NCI-H1417 treated with DMSO at 0.1 percent for 48 hours (cell line): ENCODE results near the gene CISD2.
"Not testable (repeated sequence)": the region's sequence is repeated elsewhere in the genome, so short reads cannot be mapped to it uniquely, and the experiment has no call there.

Experiments used
- DNase-seq: peaks from one replicate; lab custom pipeline; 2025; lab: John Stamatoyannopoulos, UW

Gene CISD2, protein sequence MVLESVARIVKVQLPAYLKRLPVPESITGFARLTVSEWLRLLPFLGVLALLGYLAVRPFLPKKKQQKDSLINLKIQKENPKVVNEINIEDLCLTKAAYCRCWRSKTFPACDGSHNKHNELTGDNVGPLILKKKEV

DNA sequence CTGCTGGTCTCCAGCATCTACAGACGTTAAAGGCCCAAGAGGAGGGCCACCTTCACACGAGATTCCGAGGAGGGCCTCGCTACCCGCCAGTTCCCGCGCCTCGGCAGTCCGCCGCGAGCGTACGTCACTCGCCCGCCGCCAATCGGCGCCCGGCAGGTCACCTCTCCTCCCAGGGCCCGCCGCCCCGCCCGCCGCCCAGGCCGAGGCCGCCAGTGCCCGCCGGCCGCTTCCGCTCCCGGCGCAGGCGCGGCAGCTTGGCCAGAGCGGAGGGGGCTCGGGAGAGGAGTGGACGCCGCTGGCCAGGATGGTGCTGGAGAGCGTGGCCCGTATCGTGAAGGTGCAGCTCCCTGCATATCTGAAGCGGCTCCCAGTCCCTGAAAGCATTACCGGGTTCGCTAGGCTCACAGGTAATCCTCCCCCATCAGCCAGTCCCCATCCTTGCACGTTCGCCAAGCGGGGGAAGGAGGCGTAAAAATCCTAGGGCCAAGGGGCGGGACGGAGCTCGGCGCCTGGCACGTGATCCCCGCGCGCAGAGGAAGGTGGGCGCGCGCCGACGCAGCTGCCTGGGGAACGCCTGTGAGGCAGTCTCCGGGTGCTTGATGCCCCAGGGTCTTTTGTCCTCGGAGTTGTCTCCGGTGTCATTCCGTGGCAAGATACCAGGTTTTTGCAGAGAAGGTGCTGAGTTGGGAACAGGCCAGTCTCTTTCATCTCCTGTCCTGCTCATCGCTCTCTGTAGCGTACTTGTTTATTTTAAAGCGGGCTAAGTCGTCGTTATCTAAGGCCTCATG, at the start of gene CISD2:
TSS of gene CISD2 (plus strand) at position 212 of the 788 bp plus-strand sequence. CDS start at position 305, 93 bp downstream.
- peak; percentile 83 for DNase-seq

DNA sequence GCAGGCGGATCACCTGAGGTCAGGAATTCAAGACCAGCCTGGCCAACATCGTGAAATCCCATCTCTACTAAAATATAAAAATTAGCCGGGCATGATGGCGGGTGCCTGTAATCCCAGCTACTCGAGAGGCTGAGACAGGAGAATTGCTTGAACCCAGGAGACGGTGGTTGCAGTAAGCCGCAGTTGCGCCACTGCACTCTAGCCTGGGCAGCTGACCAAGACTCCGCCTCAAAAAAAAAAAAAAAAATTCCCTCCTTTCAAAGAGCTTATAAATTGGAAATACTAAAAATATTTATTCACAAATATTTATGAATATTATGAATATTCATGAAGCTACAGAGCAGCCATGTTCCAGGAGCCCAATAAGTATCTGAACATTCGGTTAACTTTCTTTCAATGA, 49.7 kb upstream of the CISD2 start:
- not testable (repeated sequence) for DNase-seq

DNA sequence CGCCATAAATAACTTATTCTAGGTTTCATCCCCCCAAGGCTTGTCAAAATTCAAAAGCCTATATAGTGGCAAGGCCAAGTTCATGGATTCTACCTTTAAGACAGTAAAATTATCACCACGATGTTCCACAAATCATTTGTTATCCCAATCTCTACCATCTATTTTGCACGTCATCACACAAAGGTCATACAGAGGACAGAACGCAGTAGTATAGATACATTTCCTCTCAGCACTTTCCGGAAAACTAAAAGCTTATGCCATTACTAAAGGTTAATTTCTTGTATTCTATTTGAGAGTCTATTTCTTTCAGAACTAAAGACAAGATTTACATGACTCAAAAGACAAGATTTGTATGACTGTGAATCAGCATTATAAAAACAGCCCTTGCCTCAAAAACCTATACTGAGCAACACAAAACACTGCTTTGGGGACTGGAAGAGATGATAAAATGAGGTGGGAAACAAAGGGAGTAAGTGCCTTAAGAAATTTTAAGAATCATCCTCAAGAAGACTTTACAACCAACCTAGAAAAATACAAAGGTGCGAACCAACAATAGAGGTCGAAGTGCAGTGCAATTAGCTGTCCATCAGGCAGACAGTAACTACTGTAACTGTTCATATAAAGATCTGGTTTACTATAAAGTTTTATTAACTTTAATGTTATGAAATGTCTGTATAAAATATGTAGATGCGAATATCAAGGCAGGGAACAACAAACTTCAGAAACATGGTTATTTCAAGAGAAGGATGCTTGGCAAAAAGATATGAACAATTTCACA, 49.0 kb upstream of the CISD2 start:
- no peak for DNase-seq

DNA sequence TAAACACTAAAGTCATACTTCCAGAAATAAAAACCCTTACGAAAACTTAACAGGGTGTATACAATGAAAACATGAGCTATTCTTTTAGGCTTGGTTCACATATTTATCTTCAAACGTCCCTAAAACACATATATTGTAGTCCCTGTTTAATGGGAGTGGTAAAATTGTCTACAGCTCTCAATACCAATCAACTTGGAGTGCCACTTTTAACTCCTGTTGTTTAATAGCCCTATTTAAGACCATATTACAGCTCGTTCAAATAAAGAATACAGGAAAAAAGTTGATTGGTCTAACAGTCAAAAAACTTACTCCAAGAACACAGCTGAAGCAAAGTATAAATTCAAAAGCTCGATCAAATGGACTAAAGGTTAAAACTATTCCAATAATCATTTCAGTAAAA, 45.3 kb upstream of the CISD2 start:
- DNase-seq, result no peak

DNA sequence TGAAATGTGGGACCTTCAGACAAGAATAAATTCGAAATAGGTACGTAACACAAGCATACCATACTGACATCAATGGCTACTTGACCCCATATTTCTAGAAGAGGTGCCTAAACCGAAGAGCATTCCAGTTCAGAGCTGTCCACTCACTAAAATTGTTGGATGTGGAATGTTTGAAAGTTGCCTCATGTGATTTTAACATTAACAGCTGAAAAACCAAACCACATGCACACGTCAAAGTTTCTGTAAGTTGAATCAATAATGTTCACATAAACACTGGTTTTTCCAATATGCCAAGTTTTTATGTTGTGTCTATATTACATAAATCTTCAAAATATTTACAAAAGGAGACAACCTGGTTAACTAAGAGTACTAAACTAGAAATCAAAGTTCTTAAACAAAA, 44.9 kb upstream of the CISD2 start:
- DNase-seq, result no peak

DNA sequence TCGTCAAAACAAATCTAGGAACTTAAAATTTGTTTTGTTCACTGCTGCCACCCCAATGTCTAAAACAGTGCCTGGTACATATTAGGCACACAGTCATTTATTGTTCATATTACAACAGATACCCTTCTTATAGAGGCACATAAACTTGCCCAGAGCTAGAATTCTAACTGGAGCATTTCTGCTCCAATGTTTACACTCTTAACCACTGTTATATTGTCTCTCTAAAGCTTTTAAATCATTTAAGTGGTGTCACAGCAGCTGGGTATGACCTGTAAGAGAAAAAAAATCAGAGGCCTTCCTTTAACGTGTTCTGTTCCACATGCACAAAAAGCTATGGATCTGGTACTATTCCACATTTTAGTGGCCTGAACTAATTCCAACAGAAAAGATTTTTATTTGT, 44.4 kb upstream of the CISD2 start:
- DNase-seq, result no peak

DNA sequence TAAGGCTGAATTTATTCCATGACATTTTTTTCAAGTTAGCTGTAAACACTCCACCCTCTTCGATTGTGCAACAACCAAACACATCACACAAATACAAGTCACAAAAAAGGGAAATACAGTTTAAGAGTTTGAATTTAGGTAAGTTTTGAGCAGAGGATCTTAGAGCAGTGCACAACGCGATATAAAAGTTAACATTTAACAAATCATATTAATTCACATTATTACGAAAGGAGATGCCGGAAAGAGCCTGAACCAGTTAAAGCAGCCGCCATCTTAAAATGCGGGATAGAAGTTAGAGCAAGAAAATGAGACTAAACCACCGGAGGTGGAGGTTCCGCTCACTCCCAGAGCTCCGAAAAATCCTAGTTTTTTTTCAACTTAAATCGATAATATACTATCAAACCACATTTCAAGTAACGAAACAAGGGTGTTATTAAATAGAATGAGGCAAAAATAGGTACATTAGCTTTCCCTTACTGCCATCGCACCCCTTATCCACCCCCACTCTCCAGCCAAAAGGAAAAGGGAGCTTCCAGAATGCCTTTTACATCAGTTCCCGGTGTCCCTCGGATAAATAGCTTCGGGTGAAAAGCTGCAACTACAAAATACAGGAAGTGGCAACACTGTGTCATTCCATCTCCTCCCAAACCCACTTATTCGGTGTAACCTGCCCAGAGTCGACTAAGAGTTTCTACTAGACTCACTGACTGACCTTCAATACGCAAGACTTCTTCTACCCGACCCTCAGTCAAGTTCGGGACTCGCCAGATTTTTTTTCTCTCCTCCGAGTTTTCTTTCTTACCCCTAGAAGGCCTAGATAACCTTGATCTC, 43.3 kb upstream of the CISD2 start:
- no peak for DNase-seq

DNA sequence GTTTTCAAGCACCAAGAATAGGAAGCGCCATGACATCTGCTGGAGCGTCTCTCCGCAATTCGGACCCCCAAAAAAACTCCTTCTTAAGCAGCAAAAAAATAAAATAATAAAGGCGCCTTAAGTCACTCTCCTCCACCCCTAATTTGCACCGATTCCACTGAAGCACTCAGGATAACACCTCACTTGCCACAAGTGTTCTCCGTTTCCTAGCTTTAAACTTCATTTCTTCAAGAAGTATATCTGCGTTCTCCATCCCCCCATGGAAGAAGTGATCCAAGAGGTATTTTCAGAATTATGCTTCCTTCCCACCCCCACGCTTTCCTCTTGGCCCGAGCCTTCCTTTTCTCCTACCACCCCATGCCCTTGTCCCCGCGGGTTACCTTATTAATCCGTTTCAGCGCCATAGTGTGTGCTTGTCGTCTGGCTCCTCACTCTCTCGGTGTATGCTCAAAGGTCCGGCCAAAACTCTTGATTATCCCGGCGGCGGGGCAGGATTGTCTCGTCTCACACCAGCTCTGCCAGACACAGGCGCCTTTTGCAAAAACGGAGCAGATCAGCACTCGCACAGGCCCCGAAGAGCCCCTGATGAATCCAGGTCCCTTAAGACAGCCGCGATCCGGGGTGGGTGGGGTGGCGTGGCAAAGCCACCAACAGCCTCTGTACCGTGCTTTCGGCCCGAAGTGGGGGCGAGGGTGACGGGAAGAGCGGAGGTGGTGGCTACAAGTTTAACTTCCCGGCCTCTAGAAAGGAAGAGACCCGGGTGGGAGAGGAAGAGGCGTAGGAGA, 42.5 kb upstream of the CISD2 start:
- DNase-seq, result no peak

DNA sequence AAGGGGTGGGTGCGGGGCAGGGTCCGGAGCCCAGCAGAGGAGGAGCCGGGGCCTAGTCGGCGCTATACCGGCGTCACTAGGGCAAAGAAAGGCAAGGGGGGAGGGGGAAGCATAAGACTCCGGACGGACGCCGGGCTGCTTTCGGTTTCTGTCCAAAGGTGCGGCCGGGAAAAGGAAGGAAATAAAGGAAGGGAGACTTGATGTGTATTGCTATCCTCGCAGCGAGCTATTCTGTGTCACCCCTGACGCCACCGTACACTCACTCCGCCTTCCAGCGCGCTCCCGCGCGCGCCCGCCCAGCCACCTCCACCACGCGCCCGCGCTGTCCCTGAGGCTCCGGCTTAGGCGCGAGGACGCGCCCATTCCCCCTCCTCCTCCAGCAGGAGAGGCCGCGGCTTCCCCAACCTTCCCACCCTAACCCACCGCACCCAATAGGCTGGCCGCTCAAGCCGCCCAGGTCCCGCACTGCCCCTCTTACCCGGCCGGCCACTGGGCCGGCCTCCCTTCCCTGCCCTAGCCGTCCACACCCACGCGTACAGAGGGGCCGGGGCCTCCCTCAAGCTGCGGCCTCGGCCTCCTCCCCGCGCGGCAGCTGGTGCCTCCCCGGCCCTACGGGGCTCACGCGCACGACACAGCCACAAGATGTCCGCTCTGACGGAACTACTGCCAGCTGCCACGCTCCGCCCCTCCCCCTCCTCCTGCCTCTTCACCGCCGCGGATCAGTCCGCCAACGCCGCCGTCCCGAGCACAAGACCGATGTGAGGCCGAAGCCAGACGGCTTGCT, 41.7 kb upstream of the CISD2 start, which contains the start of gene UBE2D3:
TSS of gene UBE2D3 (minus strand) at position 662 of the 784 bp plus-strand sequence. CDS start 1,043 bp downstream, outside the sequence.
- peak; percentile 87 for DNase-seq

DNA sequence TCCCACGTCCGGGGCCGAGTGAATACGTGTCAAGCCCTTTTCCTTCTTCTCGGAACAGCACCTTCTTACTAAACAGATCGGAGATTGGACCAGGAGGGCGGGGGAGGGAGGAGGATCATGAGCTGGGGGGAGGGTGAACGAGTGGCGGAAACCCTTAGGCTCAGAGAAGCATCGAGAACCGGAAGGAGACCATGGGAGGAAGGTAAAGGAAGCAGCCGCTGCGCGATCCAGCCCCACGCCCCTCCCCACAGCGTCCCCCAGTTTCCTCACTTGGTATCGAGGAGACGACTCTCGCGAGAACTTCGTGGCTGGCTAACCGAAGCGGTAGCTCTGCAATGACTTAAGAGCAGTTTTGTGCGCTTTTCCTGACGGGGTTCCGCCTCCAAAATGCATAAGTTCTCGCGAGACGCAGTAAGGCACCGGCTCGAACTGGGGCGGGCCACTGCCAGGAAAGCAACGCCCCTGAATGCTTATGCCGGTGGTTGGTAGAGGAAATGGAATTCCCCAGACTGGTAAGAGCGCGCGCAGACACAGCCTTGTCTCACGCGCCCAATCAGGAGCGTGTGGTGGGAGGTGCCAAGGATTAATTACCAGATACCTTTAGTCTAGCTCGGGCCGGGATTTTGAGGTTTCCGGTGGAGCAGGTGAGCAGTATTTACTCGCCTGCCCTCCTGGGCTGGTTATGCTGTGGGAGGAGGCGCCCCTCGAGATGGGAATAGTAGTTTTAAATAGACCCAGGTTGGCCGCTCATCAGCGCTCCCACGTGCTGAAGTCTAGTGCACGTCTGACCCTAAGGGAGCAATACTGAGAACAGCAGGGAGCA, 40.9 kb upstream of the CISD2 start:
- DNase-seq, result peak; percentile 95

DNA sequence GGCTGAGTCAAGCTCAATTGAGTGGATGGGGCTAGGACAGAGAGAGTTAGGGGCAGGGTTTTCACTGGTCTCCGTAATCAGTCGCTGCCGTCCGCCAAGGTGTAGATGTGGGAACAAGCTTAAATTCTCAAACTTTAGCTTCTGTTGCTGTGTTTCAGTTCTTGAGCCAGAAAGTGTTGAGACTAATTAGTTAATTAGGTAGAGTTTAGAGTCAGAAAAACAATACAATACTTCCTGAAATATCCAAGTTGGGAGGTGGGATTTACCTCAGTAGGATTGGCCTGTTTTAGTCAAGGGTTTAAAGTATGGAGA, 40.3 kb upstream of the CISD2 start:
- no peak for DNase-seq

DNA sequence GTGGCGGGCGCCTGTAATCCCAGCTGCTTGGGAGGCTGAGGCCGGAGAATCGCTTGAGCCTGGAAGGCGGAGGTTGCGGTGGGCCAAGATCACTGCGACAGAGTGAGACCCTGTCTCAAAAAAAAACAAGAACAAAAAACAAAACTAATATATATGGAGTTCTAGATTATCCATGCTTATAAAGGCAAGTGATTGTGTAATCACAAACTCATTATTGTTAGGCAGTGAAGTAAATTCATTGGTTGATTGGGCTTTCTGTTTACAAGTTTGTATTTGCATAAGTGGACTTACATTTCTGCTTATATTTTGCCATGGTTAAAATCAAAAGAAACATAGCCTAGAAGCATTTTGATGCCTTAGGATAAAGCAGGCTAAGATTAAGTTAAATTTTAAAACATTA, 39.0 kb upstream of the CISD2 start:
- DNase-seq, result no peak

DNA sequence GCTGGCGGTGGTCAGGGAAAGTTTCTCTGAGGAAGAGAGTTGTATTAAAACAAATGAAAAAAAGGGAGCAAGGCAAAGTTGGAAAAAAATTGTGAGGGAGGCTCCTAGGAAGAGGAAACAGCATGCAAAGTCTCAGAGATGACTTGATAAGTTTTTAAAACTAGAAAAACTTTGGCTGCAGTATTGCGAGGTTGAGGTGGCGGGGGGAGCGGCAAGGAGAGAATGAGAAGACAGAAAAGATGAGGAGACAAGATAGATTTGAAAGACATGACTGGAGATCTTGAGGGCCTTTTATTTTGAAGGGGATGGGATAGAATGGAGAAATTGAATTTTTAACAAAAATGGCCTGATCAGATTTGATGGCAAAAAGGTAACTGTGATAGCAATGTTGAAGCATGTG, 36.7 kb upstream of the CISD2 start:
- no peak for DNase-seq

DNA sequence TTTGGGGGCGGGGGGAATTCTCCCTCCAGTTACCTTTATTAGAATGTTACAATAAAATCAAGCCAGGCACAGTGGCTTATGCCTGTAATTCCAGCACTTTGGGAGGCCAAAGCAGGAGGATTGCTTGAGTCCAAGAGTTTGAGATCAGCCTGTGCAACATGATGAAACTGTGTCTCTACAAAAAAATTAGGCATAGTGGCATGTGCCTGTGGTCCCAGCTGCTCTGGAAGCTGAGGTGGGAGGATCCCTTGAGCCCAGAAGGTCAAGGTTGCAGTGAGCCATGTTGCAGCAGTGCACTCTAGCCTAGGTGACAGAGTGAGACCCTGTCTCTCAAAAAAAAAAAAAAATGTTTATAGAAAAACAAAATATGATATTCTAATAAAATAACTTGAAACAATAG, 36.1 kb upstream of the CISD2 start:
- no peak for DNase-seq

DNA sequence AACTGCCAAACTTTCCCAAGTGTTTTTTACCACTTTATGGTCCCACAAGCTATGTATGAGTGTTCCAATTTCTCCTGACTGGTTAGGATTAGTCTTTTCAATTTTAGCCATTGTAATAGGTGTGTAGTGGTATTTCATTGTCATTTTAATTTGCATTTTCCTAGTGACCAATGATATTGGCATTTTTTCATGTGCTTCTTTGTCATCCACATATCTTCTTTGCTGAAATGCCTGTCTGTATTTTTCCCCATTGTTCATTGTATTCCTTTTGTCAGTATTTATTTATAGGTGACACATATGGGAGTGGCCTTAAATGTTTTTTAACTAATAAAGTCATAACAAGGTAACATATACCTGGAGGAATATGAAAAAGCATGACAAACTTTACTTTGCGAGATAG, 32.2 kb upstream of the CISD2 start:
- DNase-seq, result no peak

DNA sequence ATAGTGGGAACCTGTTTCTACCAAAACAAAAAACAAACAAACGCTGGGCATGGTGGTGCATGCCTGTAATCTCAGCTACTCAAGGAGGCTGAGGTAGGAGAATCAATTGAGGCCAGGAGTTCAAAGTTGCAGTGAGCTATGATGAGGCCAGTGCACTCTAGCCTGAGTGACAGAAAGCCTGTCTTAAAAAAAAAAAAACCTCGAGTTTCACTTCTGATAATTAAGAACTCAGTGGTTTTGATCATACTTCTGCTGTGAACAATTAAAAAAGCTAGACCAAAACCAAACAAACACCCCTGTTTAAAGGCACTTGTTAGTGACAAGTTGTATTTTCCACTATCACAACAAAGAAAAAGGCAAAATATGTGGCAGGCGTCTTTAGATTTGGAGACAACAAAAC, 26.4 kb upstream of the CISD2 start:
- DNase-seq, result no peak

DNA sequence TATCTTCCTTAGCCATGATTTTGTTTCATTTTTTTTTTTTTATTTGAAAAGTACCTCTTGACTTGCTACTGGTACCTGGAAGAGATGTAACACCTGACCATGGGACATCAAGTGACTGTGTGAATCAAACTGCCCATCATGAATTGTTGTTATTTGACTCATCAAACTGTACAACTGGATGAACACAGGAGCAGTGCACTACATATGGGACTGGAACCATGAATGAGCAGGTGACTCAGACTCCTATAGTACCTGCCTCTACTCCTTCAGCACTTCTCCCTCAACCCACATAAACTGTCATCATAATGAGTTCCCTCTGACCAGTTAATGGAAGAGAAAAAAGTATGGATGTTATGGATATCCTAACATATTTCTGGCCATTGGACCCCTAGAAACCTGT, 25.5 kb upstream of the CISD2 start:
- DNase-seq, result no peak

DNA sequence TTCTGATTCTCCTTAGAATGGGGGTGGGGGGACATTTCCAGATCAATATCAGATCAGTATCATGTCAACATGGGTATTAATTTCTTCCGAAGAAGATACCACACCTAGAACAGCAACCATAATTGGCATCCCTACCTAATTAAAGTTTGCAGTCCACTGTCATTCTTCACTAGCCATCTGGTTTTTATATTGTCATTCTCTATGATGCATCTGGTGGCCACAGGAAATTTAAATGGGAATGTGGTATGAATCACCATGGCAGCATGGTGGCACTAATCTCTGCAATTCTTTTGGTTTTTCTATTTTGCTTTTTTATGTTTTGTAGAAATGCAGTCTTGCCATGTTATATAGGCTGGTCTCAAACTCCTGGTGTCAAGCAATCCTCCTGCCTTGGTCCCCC, 24.9 kb upstream of the CISD2 start:
- no peak for DNase-seq

DNA sequence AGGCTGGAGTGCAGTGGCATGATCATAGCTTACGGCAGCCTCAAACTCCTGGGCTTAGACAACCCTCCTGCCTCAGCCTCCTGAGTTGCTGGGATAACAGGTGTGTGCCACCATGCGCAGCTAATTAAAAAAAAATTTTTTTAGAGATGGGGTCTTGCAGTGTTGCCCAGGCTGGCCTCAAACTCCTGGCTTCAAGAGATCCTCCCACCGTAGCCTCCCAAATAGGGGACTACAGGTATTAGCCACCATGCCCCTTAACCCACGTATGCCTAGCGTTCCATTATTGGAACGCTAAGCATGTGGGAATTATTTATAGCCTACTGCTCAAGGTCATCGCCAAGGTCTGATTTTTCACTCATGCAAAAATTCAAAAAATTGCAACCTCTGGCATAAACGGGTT, 21.1 kb upstream of the CISD2 start:
- no peak for DNase-seq

DNA sequence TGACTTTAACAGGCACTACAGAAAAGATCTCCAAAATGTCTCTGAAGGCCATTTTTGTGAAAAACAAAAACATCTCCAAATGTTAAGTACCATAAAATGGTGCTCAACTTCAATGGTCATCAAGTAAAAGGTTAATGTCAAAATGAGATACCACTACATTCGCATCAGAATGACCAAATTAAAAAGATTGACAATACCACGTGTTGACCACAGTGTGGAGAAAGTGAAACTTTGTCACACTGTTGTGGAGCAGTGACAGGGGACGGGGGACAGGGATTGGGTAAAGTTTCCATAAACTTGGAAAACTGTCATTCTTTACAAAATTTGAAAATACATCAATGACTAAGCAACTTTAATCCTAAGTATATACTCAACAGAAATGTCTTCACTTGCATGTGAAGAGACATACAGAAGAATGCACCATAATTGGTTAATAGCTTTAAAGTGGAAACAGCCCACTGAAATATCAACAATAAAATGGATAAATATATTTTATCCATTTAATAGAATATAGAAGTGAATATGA, 19.1 kb upstream of the CISD2 start:
- no peak for DNase-seq
